ENCODE measurements around the gene RNU5B-1. TPM values are rescaled to one million over a fixed set of nuclear protein-coding genes. Genes with fewer than 3 reads are reported as not detected.

The RNU5B-1 gene
- total RNA-seq, 4 donors from 2014 or later: not detected

GRCh38 chr15:65349338-65349737, 44.9 kb downstream of the RNU5B-1 start:
- TF ChIP-seq, protein P1, sequence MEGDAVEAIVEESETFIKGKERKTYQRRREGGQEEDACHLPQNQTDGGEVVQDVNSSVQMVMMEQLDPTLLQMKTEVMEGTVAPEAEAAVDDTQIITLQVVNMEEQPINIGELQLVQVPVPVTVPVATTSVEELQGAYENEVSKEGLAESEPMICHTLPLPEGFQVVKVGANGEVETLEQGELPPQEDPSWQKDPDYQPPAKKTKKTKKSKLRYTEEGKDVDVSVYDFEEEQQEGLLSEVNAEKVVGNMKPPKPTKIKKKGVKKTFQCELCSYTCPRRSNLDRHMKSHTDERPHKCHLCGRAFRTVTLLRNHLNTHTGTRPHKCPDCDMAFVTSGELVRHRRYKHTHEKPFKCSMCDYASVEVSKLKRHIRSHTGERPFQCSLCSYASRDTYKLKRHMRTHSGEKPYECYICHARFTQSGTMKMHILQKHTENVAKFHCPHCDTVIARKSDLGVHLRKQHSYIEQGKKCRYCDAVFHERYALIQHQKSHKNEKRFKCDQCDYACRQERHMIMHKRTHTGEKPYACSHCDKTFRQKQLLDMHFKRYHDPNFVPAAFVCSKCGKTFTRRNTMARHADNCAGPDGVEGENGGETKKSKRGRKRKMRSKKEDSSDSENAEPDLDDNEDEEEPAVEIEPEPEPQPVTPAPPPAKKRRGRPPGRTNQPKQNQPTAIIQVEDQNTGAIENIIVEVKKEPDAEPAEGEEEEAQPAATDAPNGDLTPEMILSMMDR (IDR thresholded peaks at IDR 0.05; ENCODE audit: low read depth): no peak

Small RNA genes lying within 50 kb of the gene (small RNA-seq; reads per million reads assigned to genes)
- gene RNU5A-1 (7,956 reads per million, percentile 100 among the genes with 10 or more reads in this experiment), gene RNU5B-1 (1,178 reads per million, percentile 99 among the genes with 10 or more reads in this experiment), gene SNORA24B (not detected)

Other genes with a start within 250 kb of the RNU5B-1 start
- gene RASL12, start 236.7 kb upstream of the RNU5B-1 start, total RNA-seq: 10 to 100 TPM in 1 of 4 donors, 1 to 10 TPM in 3; 2.6 to 13.6 (median 7.7) TPM
- not detected for gene KBTBD13, start 227.9 kb upstream of the RNU5B-1 start, total RNA-seq
- gene UBAP1L, start 189.5 kb upstream of the RNU5B-1 start, total RNA-seq: 1 to 10 TPM; 1.3 to 5.7 (median 3.1) TPM
- 10 to 100 TPM; 11.9 to 21.1 (median 17.9) TPM for gene PDCD7, start 170.9 kb upstream of the RNU5B-1 start, total RNA-seq
- gene CLPX, start 119.3 kb upstream of the RNU5B-1 start, total RNA-seq: 10 to 100 TPM; 49.6 to 79.5 (median 71.9) TPM
- gene CILP, start 93.2 kb upstream of the RNU5B-1 start, total RNA-seq: 100 to 1,000 TPM in 2 of 4 donors, 10 to 100 TPM in 2; 46.5 to 223 (median 111) TPM
- 10 to 100 TPM in 2 of 4 donors, 1 to 10 TPM in 2; 8.1 to 13.4 (median 11.0) TPM for gene PARP16, start 17.8 kb upstream of the RNU5B-1 start, total RNA-seq
- not detected for gene RNU5A-1, start 8.6 kb upstream of the RNU5B-1 start, total RNA-seq
- gene IGDCC3, start 73.3 kb downstream of the RNU5B-1 start, total RNA-seq: not detected
- gene IGDCC4, start 118.3 kb downstream of the RNU5B-1 start, total RNA-seq: 1 to 10 TPM in 1 of 4 donors, under 1 TPM in 2, not detected in 1; 0.34 to 1.3 (median 0.66) TPM
- 10 to 100 TPM; 33.1 to 52.5 (median 40.5) TPM for gene DPP8, start 213.0 kb downstream of the RNU5B-1 start, total RNA-seq
- 10 to 100 TPM; 21.8 to 39.6 (median 31.5) TPM for gene HACD3, start 225.8 kb downstream of the RNU5B-1 start, total RNA-seq